Stimulated activated CD8-positive, alpha-beta memory T cell treated with anti-CD3 and anti-CD28 coated beads, Interleukin-2, amount 100 ng/mL, for 1 hour (primary cell): ENCODE measurements around the gene POP7.
"Not testable (repeated sequence)": the region's sequence is repeated elsewhere in the genome, so short reads cannot be mapped to it uniquely, and the experiment has no call there.

Experiments used
- DNase-seq, 2 donors: peaks; one replicate each; pipeline ENCODE4 v3.0.0-alpha.2; 2020; ENCODE audit warnings: low read depth in 2 of 2

POP7 gene

GRCh38 chr7:100691676-100692577 is 14.0 kb upstream of the POP7 start:
- DNase-seq: peak; percentile 57 to 66

GRCh38 chr7:100692578-100692961 is 13.4 kb upstream of the POP7 start:
- no peak for DNase-seq

GRCh38 chr7:100693312-100694097 is 12.4 kb upstream of the POP7 start:
- no peak for DNase-seq

DNA sequence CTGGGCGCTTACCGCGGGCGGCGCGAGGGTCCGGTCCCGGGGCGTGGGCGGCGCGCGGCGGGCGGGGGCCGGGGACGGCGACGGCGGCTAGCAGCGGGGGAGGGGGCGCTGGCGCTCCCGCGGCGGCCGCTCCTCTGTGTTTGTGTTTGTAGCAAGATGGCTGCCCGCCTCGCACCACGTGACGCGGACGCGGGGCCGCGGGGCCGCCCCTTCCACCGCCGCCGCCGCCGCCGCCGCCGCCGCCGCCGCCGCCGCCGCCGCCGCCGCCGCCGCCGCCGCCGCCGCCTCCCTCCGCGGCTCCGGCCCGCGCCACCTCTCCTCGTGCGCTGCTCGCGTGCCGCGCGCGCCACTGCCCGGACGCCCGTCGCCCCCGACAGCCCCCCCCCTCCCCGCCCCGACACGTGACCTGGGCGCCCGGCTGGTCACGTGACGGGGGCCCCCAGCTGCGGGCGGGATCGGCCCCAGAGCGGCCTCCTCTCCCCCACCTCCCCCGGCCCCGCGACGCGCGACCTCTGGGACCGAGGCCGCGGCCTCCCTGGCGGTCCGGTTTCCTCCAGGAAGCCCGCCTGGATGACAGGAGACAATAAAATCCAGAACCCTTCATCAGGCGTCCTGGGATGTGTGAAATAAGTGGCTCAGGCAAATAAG is 11.7 kb upstream of the POP7 start, which contains the start of gene GIGYF1:
GIGYF1 (minus strand) TSS at position 153 of the 648 bp plus-strand sequence. CDS start 6,012 bp downstream, outside the sequence.
- DNase-seq: peak in 1 of 2 donors; percentile 56

DNA sequence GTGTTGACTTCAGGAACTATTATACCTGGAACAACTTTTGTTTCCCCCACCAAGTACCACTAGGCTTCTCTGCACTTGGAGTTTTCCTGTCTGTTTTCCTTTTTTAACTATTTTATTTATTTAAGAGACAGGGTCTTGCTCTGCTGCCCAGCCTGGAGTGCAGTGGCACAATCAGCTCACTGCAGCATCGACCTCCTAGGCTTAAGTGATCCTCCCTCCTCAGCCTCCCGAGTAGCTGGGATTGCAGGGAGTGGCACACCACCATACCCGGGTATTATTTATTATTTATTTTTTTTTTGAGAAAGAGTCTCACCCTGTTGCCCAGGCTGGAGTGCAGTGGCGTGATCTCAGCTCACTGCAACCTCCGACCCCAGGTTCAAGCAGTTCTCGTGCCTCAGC is 9.8 kb upstream of the POP7 start:
- no peak for DNase-seq

DNA sequence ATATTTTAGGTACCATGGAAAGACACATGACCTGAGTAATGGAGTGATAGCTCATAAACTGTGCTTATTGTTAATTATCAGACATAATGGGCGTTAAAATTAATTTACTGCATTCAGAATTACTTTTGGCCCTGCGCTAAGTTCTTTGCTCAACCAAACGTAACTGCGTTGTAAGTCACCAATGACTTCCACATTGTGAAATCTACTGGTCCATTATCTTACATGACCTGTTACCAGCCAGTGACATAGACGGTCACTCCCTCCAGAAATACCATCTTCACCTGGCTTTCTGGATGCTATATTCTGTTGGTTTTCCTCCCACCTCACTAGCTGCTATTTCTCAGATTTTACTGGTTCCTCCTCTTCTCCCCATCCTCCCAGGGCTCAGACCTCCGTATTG is 6.9 kb upstream of the POP7 start:
- no peak for DNase-seq

GRCh38 chr7:100701089-100701488 is 4.8 kb upstream of the POP7 start:
- not testable (repeated sequence) for DNase-seq

- DNase-seq: peak; percentile 43 to 52
These were observed 585 bp upstream of the POP7 start for GRCh38 chr7:100705320-100705752.

- no peak for DNase-seq
These were observed 871 bp downstream of the POP7 start for GRCh38 chr7:100706672-100707311.

GRCh38 chr7:100708395-100708794 is 2.5 kb downstream of the POP7 start:
- DNase-seq: no peak

DNA sequence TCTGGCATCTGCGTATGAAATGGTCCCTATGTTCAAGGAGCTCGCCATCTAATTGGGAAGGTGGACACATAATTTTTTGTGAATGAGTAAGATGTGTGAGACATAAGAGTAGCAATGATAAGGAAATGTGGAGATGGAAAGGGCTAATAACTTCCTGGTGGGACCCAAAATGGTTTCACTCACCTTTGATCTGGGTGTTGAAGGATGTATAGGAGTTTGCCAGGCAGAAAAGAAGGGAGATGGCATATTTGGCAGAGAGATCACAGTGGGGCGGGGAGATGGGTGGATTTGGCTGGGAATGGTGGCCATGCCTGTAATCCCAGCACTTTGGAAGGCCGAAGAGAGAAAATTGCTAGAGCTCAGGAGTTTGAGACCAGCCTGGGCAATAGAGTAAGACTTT is 4.5 kb downstream of the POP7 start:
- no peak for DNase-seq

- DNase-seq: no peak
These were observed 5.4 kb downstream of the POP7 start for GRCh38 chr7:100711369-100711768.

DNA sequence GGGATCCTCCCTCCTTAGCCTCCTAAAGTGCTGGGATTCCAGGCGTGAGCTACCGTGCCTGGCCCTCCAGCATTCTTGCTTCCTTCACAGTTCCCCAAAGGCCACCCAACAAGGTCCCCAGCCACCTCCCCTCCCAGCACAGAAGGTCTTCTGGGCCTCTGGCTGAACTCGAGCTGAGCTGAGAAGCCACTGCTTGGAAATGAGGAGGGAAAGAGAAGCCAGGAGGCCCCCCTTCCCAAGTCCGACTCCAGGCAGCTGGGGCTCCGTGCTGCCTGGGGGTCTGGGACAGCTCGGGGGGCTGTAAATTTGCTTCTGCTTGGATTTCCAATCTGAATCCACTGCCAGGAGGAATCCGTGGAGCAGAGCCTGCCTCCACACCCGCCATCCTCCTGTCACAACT is 8.8 kb downstream of the POP7 start:
- no peak for DNase-seq

- not testable (repeated sequence) for DNase-seq
These were observed 11.2 kb downstream of the POP7 start for GRCh38 chr7:100717073-100717472.

DNA sequence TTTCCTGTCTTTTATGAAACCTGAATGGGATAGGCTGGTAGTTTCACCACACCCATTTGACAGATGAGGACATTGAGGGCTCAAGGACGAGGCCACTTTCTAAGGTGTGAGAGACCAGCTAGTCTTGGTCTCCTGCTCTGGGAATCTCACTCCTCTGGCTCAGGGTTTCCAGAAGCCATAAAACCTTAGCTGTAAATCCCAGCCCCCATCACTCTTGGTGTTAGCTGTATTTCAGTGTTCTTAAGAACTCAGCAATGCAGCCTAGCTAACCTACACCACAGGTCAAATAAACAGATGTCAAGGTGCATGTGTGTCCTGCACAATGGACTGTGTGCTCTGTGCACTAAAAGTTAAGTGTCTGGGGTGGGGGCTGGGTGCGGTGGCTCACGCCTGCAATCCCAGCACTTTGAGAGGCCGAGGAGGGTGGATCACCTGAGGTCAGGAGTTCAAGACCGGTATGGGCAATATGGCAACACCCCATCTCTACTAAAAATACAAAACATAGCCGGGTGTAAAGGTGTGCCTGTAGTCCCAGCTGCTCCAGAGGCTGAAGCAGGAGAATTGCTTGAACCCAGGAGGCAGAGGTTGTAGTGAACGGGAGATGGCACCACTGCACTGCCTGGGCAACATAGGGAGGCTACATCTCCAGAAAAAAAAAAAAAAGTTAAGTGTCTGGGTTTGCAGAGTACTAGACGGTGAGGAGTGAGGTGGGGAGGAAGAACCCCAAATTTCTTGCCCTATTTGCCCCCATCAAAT is 13.8 kb downstream of the POP7 start:
- DNase-seq: no peak

DNA sequence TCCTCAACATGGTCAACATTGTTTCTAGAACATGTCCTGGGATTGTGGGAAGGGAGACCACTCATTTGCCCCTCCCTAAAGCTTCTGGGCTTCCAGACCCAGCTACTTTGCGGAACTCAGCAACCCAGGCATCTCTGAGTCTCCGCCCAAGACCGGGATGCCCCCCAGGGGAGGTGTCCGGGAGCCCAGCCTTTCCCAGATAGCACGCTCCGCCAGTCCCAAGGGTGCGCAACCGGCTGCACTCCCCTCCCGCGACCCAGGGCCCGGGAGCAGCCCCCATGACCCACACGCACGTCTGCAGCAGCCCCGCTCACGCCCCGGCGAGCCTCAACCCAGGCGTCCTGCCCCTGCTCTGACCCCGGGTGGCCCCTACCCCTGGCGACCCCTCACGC is 14.4 kb downstream of the POP7 start, which contains the start of gene EPO:
EPO (plus strand) TSS at position 190 of the 392 bp plus-strand sequence. CDS start 513 bp downstream, outside the sequence.
- DNase-seq: no peak

DNA sequence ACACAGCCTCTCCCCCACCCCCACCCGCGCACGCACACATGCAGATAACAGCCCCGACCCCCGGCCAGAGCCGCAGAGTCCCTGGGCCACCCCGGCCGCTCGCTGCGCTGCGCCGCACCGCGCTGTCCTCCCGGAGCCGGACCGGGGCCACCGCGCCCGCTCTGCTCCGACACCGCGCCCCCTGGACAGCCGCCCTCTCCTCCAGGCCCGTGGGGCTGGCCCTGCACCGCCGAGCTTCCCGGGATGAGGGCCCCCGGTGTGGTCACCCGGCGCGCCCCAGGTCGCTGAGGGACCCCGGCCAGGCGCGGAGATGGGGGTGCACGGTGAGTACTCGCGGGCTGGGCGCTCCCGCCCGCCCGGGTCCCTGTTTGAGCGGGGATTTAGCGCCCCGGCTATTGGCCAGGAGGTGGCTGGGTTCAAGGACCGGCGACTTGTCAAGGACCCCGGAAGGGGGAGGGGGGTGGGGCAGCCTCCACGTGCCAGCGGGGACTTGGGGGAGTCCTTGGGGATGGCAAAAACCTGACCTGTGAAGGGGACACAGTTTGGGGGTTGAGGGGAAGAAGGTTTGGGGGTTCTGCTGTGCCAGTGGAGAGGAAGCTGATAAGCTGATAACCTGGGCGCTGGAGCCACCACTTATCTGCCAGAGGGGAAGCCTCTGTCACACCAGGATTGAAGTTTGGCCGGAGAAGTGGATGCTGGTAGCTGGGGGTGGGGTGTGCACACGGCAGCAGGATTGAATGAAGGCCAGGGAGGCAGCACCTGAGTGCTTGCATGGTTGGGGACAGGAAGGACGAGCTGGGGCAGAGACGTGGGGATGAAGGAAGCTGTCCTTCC is 15.0 kb downstream of the POP7 start:
- DNase-seq: no peak

GRCh38 chr7:100721505-100721812 is 15.5 kb downstream of the POP7 start:
- no peak for DNase-seq

DNA sequence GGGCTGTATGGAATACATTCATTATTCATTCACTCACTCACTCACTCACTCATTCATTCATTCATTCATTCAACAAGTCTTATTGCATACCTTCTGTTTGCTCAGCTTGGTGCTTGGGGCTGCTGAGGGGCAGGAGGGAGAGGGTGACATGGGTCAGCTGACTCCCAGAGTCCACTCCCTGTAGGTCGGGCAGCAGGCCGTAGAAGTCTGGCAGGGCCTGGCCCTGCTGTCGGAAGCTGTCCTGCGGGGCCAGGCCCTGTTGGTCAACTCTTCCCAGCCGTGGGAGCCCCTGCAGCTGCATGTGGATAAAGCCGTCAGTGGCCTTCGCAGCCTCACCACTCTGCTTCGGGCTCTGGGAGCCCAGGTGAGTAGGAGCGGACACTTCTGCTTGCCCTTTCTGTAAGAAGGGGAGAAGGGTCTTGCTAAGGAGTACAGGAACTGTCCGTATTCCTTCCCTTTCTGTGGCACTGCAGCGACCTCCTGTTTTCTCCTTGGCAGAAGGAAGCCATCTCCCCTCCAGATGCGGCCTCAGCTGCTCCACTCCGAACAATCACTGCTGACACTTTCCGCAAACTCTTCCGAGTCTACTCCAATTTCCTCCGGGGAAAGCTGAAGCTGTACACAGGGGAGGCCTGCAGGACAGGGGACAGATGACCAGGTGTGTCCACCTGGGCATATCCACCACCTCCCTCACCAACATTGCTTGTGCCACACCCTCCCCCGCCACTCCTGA is 16.7 kb downstream of the POP7 start:
- no peak for DNase-seq
